Panc1 (cell line): ENCODE measurements around the gene MRTFA.

ENCODE experiments used
- CTCF ChIP-seq: fragments of 450-650 bp; IDR thresholded peaks from 2 replicates; pipeline ENCODE4 v1.5.1; 2017; ENCODE audit warnings: mild to moderate bottlenecking
- POLR2AphosphoS5 ChIP-seq: IDR thresholded peaks from 2 replicates; pipeline ENCODE4 v1.6.1; 2012; ENCODE audit warnings: mild to moderate bottlenecking, low read depth, low read length, moderate library complexity

GRCh38 chr22:40583053-40583741, 53.3 kb downstream of the MRTFA start:
- TF ChIP-seq POLR2AphosphoS5 (no peak), CTCF (no peak)
